ENCODE data around the gene PCDHGB1.
"Not testable (repeated sequence)": the region's sequence is repeated elsewhere in the genome, so short reads cannot be mapped to it uniquely, and the experiment has no call there.

DNA sequence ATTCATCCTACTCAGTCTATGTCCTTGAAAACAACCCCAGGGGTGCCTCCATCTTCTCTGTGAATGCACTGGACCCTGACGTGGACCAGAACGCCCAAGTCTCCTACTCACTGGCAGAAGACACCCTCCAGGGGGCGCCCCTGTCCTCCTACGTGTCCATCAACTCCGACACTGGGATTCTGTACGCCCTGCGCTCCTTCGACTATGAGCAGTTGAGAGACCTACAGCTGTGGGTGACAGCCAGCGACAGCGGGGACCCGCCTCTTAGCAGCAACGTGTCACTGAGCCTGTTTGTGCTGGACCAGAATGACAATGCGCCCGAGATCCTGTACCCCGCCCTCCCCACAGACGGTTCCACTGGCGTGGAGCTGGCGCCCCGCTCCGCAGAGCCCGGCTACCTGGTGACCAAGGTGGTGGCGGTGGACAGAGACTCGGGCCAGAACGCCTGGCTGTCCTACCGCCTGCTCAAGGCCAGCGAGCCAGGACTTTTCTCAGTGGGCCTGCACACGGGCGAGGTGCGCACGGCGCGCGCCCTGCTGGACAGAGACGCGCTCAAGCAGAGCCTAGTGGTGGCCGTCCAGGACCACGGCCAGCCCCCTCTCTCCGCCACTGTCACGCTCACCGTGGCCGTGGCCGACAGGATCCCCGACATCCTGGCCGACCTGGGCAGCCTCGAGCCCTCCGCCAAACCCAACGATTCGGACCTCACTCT lies 25.7 kb downstream of the PCDHGB1 start:
- TF ChIP-seq, protein P1, sequence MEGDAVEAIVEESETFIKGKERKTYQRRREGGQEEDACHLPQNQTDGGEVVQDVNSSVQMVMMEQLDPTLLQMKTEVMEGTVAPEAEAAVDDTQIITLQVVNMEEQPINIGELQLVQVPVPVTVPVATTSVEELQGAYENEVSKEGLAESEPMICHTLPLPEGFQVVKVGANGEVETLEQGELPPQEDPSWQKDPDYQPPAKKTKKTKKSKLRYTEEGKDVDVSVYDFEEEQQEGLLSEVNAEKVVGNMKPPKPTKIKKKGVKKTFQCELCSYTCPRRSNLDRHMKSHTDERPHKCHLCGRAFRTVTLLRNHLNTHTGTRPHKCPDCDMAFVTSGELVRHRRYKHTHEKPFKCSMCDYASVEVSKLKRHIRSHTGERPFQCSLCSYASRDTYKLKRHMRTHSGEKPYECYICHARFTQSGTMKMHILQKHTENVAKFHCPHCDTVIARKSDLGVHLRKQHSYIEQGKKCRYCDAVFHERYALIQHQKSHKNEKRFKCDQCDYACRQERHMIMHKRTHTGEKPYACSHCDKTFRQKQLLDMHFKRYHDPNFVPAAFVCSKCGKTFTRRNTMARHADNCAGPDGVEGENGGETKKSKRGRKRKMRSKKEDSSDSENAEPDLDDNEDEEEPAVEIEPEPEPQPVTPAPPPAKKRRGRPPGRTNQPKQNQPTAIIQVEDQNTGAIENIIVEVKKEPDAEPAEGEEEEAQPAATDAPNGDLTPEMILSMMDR (conservative IDR thresholded peaks at IDR 0.05; ENCODE audit: low read length): peak; percentile 49
- not testable (repeated sequence) for TF ChIP-seq EZH2phosphoT487 (IDR thresholded peaks at IDR 0.05; ENCODE audit: borderline replicate concordance, low read depth, low read length)

Data from OCI-LY7 (cell line).